ENCODE data around the gene NTN1. TPM values are rescaled to one million over a fixed set of nuclear protein-coding genes. Genes with fewer than 3 reads are reported as not detected.

Gene NTN1
- polyA plus RNA-seq, 1 experiment, result 0.05 TPM

DNA sequence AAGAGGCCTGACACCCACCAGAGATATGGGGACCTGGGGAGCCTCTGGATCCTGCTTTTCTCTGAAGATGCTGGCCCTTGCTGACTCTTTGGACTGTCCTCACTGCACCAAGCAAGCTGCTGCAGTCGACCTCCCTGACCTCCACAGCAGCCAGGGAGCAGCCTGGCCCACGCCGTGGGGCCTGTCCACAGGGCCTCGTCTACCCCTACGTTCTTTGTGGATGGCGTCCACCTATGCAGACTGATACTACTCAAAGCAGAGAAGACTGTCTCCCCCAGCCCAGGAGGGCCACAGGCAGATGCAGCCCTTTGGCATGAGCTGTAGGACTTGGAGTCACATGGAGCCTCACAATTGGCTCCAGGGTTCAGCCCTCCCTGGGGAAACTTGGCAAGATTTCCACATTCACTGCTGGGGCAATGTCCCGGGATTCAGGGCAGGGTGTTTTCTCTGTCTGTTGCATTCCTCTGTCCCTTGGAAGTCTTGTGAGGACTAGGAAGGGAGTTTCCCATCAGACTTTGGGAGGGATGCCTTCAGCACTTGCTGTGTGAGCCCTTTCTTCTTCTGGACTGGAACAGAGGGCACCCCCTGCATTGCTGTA, 152.2 kb downstream of the NTN1 start:
- POLR2A ChIA-PET, result no interaction called here
- no peaks in the 10 kb centered on the region for H3K27me3 ChIP-seq (ENCODE audit: control insufficient read depth, insufficient read depth, low read length)
- CTCF ChIA-PET, result no interaction called here
- peaks cover 9% of the 10 kb centered on the region; the same call in 1 of the 2 replicates for H3K9me3 ChIP-seq (ENCODE audit: control insufficient read depth, insufficient read depth, low read length)
- no peak for DNase-seq (ENCODE audit: low read depth, low spot score)
- TF ChIP-seq CTCF (IDR thresholded peaks at IDR 0.05; ENCODE audit: low read depth, low read length), result no peak
- no peak overlapping the region for H3K27ac ChIP-seq (ENCODE audit: low read depth, low read length)
- H3K4me3 ChIP-seq (ENCODE audit: low read depth, low read length), result no peak overlapping the region

DNA sequence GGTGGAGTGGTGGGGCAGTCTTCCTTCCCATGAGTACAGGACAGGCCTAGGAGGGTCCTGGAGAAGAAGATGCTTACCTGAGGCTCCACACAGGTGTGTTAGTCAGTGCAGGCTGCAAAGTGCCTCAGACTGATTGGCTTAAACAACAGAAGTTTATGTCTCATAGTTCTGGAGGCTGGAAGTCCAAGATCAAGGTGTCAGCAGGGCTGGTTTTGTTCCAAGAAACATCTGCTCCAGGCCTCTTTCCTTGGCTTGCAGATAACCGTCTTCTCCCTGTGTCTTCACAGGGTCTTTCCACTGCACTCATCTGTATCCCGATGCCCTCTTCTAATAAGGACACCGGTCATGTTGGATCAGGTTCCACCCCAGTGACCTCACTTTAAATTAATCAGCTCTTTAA, 153.0 kb downstream of the NTN1 start:
- CTCF ChIA-PET, result interaction anchor here (0.6 kb wide), 1 partner anchor 301 kb away, joined by 3 read pairs; no protein-coding TSS in a partner anchor
- POLR2A ChIA-PET, result no interaction called here
- no peak for TF ChIP-seq CTCF (IDR thresholded peaks at IDR 0.05; ENCODE audit: low read depth, low read length)
- Histone ChIP-seq H3K4me3 (ENCODE audit: low read depth, low read length) (no peak overlapping the region), H3K9me3 (ENCODE audit: control insufficient read depth, insufficient read depth, low read length) (peaks cover 9% of the 10 kb centered on the region; the same call in 1 of the 2 replicates), H3K27ac (ENCODE audit: low read depth, low read length) (no peak overlapping the region), H3K27me3 (ENCODE audit: control insufficient read depth, insufficient read depth, low read length) (no peaks in the 10 kb centered on the region)
- DNase-seq (ENCODE audit: low read depth, low spot score), result no peak

DNA sequence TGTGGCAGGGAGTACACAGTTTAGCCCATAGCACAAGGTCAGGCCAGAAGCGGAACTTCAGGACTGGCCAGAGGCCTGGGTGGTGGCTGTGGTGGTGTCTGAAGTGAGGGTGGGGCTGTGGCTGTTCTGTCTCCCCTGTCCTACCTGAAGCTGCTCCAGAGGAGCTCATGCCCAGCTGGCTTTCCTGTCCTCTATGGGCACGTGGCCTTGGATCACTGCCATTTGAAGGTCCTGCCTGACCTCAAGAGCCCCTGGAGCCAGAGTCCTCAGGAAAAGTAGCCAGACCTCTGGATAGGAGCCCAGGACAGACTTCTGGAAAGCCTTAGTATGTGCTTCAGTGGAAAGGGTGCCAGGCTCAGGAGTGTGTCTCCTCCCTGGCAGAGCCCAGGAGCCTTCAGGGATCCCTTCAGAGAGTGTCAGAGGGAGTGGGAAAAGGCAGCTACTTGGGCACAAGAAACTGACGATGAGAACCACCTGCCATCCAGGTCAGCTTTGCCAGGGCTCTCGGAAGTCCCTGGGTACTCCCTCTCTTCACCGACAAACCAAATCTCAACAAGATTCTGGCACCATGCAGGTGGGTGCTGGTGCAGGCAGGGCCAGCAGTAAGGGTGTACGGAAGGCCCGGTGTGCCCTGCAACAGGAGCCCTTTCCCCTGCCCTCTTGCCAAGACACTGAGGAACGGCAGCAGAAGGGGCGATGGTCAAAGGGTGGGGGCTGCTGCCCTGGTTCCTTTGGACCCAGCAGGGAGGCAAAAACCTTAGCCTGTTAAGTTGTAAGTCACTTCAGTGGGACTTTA, 153.7 kb downstream of the NTN1 start:
- no peaks in the 10 kb centered on the region for H3K27me3 ChIP-seq (ENCODE audit: control insufficient read depth, insufficient read depth, low read length)
- CTCF ChIA-PET, result interaction anchor here (0.6 kb wide), 1 partner anchor 300 kb away, joined by 3 read pairs; no protein-coding TSS in a partner anchor

GRCh38 chr17:9175700-9176467, 154.6 kb downstream of the NTN1 start:
- CTCF ChIA-PET, result no interaction called here
- H3K27ac ChIP-seq (ENCODE audit: low read depth, low read length), result no peak overlapping the region
- TF ChIP-seq CTCF (IDR thresholded peaks at IDR 0.05; ENCODE audit: low read depth, low read length), result no peak
- no peaks in the 10 kb centered on the region for H3K27me3 ChIP-seq (ENCODE audit: control insufficient read depth, insufficient read depth, low read length)
- no peak overlapping the region for H3K4me3 ChIP-seq (ENCODE audit: low read depth, low read length)
- POLR2A ChIA-PET, result no interaction called here
- peaks cover 9% of the 10 kb centered on the region; the same call in 1 of the 2 replicates for H3K9me3 ChIP-seq (ENCODE audit: control insufficient read depth, insufficient read depth, low read length)
- DNase-seq (ENCODE audit: low read depth, low spot score), result no peak

More for the DNA sequence above, 153.7 kb downstream of the NTN1 start:
- H3K27ac ChIP-seq (ENCODE audit: low read depth, low read length), result no peak overlapping the region
- no peak overlapping the region for H3K4me3 ChIP-seq (ENCODE audit: low read depth, low read length)
- peaks cover 9% of the 10 kb centered on the region; the same call in 1 of the 2 replicates for H3K9me3 ChIP-seq (ENCODE audit: control insufficient read depth, insufficient read depth, low read length)
- no peak for DNase-seq (ENCODE audit: low read depth, low spot score)
- POLR2A ChIA-PET, result no interaction called here
- no peak for TF ChIP-seq CTCF (IDR thresholded peaks at IDR 0.05; ENCODE audit: low read depth, low read length)
